K562 (cell line): Measurements from ENCODE around the gene IKZF3.
"Not testable (repeated sequence)": the region's sequence is repeated elsewhere in the genome, so short reads cannot be mapped to it uniquely, and the experiment has no call there.

Experiments used
- BRD4 ChIP-seq: fragments of 200-600 bp; sonication (generic); IDR thresholded peaks from 2 replicates; pipeline ENCODE4 v1.6.1; 2017; ENCODE audit warnings: inconsistent platforms
- MAX ChIP-seq: sonication (generic); formaldehyde crosslinking; IDR thresholded peaks from 2 replicates; pipeline ENCODE4 v1.9.0; 2022; ENCODE audit warnings: mild to moderate bottlenecking, missing genetic modification reagents
- SMC3 ChIP-seq: conservative IDR thresholded peaks from 2 replicates; pipeline ENCODE4 v1.6.1; 2011; ENCODE audit warnings: low read depth, low read length, improper control_type of control experiment; ENCODE audit not compliant: insufficient read depth

DNA sequence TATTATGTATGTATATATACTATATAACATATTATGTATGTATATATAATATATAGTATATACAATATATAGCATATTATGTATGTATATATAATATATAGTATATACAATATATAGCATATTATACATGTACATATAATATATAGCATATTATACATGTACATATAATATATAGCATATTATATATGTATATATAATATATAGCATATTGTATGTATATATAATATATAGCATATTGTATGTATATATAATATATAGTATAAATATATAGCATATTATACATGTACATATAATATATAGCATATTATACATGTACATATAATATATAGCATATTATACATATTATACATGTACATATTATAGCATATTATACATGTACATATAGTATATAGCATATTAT is 13.9 kb downstream of the IKZF3 start:
- TF ChIP-seq BRD4; SMC3; MAX (CRISPR knock-in tag): not testable (repeated sequence)
